A673 (cell line): ENCODE measurements around the gene RPL28.

Experiments used
- CTCF ChIP-seq: fragments of 300-800, 200-600 bp; sonication (generic); conservative IDR thresholded peaks from 2 replicates; pipeline ENCODE4 v1.5.1; 2017; ENCODE audit warnings: low read depth, mild to moderate bottlenecking, antibody characterized with exemption, low read length, moderate library complexity, mixed read lengths
- EZH2 ChIP-seq: fragments of 200-600 bp; sonication (generic); IDR thresholded peaks from 2 replicates; pipeline ENCODE4 v1.6.1; 2017; ENCODE audit warnings: borderline replicate concordance, low read depth, mild to moderate bottlenecking, mixed read lengths, antibody characterized with exemption, low read length; ENCODE audit not compliant: poor library complexity, severe bottlenecking

DNA sequence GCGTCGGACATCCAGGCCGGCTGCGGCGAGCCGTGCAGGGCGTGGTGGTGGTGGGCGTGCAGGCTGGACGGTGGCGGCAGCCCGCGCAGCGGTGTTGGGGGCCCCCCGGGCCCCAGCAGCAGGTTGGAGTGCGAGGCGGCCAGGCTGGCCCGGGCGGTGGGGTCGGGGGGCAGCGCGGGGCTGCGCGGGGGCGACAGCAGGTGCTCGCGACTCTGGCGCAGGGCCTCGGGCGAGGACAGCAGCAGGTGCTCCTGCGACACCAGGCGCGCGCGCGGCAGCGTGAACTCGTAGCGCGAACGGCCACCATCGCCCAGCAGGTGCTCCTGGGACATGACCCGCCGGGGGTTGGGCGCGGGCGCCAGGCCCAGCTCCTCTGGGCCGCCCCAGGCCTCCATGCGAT lies 47.6 kb downstream of the RPL28 start:
- TF ChIP-seq CTCF (no peak), EZH2 (no peak)
